ENCODE data around the gene TTK.
"Not testable (repeated sequence)": the region's sequence is repeated elsewhere in the genome, so short reads cannot be mapped to it uniquely, and the experiment has no call there.

TTK gene

GRCh38 chr6:80020381-80021120, 16.1 kb downstream of the TTK start:
- no peak for DNase-seq
- H3K27me3 ChIP-seq: no peaks in the 10 kb centered on the region
- H3K4me1 ChIP-seq: no peaks in the 10 kb centered on the region
- H3K4me3 ChIP-seq: no peak overlapping the region
- H3K9me3 ChIP-seq: no peaks in the 10 kb centered on the region
- H3K27ac ChIP-seq: no peak overlapping the region
- intact Hi-C loops (cut with DNase I; ENCODE audit: low total_unique reads): no loop called here
- no peaks in the 10 kb centered on the region for H3K36me3 ChIP-seq
- TF ChIP-seq CTCF (IDR thresholded peaks at IDR 0.05): no peak

GRCh38 chr6:80021131-80021530, 16.7 kb downstream of the TTK start:
- H3K4me1 ChIP-seq: no peaks in the 10 kb centered on the region
- H3K4me3 ChIP-seq: no peak overlapping the region

GRCh38 chr6:80021591-80021990, 17.1 kb downstream of the TTK start:
- no peaks in the 10 kb centered on the region for H3K27me3 ChIP-seq
- DNase-seq: no peak
- H3K27ac ChIP-seq: no peak overlapping the region
- no peaks in the 10 kb centered on the region for H3K9me3 ChIP-seq
- H3K4me3 ChIP-seq: no peak overlapping the region
- TF ChIP-seq CTCF (IDR thresholded peaks at IDR 0.05): no peak
- no peaks in the 10 kb centered on the region for H3K36me3 ChIP-seq
- no peaks in the 10 kb centered on the region for H3K4me1 ChIP-seq
- intact Hi-C loops (cut with DNase I; ENCODE audit: low total_unique reads): no loop called here

More at GRCh38 chr6:80021131-80021530, 16.7 kb downstream of the TTK start:
- H3K36me3 ChIP-seq: no peaks in the 10 kb centered on the region
- H3K9me3 ChIP-seq: no peaks in the 10 kb centered on the region
- H3K27ac ChIP-seq: no peak overlapping the region
- no peak for TF ChIP-seq CTCF (IDR thresholded peaks at IDR 0.05)
- intact Hi-C loops (cut with DNase I; ENCODE audit: low total_unique reads): no loop called here
- no peaks in the 10 kb centered on the region for H3K27me3 ChIP-seq
- DNase-seq: no peak

- Histone ChIP-seq H3K9me3 (no peaks in the 10 kb centered on the region), H3K36me3 (no peaks in the 10 kb centered on the region), H3K27me3 (no peaks in the 10 kb centered on the region), H3K4me3 (no peak overlapping the region), H3K4me1 (no peaks in the 10 kb centered on the region), H3K27ac (no peak overlapping the region)
- intact Hi-C loops (cut with DNase I; ENCODE audit: low total_unique reads): no loop called here
- TF ChIP-seq CTCF (IDR thresholded peaks at IDR 0.05): no peak
- DNase-seq: no peak
Observed at GRCh38 chr6:80022803-80023202, 18.4 kb downstream of the TTK start.

GRCh38 chr6:80028589-80028988, 24.1 kb downstream of the TTK start:
- H3K27me3 ChIP-seq: no peaks in the 10 kb centered on the region
- no peak overlapping the region for H3K4me3 ChIP-seq
- intact Hi-C loops (cut with DNase I; ENCODE audit: low total_unique reads): no loop called here
- H3K27ac ChIP-seq: no peak overlapping the region
- H3K9me3 ChIP-seq: no peaks in the 10 kb centered on the region
- TF ChIP-seq CTCF (IDR thresholded peaks at IDR 0.05): no peak
- no peaks in the 10 kb centered on the region for H3K4me1 ChIP-seq
- no peaks in the 10 kb centered on the region for H3K36me3 ChIP-seq
- no peak for DNase-seq

- intact Hi-C loops (cut with DNase I; ENCODE audit: low total_unique reads): no loop called here
Observed at GRCh38 chr6:80029470-80029869, 25.0 kb downstream of the TTK start.

GRCh38 chr6:80048220-80048619, 43.8 kb downstream of the TTK start:
- H3K27ac ChIP-seq; H3K4me1 ChIP-seq; intact Hi-C loops (cut with DNase I; ENCODE audit: low total_unique reads); H3K9me3 ChIP-seq; H3K27me3 ChIP-seq; DNase-seq; H3K36me3 ChIP-seq; H3K4me3 ChIP-seq: not testable (repeated sequence)

More at GRCh38 chr6:80029470-80029869, 25.0 kb downstream of the TTK start:
- Histone ChIP-seq H3K4me1 (no peaks in the 10 kb centered on the region), H3K27me3 (no peaks in the 10 kb centered on the region), H3K36me3 (no peaks in the 10 kb centered on the region), H3K4me3 (no peak overlapping the region), H3K9me3 (no peaks in the 10 kb centered on the region), H3K27ac (no peak overlapping the region)
- TF ChIP-seq CTCF (IDR thresholded peaks at IDR 0.05): no peak
- no peak for DNase-seq
